Naive thymus-derived CD4-positive, alpha-beta T cell (primary cell): Measurements from ENCODE around the gene F7. TPM values are rescaled to one million over a fixed set of nuclear protein-coding genes. Genes with fewer than 3 reads are reported as not detected.

Source experiments
- ATAC-seq: fragments of 150-1000 bp; cut with Tn5 transposase; 2 replicates; pipeline ENCODE4 v1.10.0; 2021; ENCODE audit warnings: mild to moderate bottlenecking, moderate library complexity
- CTCF ChIA-PET: fragments of 350-600 bp; sonication (Branson Sonifier 250); formaldehyde crosslinking; loops from one replicate; lab custom pipeline; 2021; ENCODE audit warnings: antibody characterized with exemption; lab: Charles Lee
- POLR2A ChIA-PET: fragments of 350-600 bp; sonication (Branson Sonifier 250); formaldehyde crosslinking; loops from one replicate; lab custom pipeline; 2021; ENCODE audit warnings: antibody characterized with exemption, inconsistent platforms; lab: Charles Lee
- DNase-seq, 9 donors: peaks; one replicate each; pipeline versions ENCODE4 v3.0.0 to v3.0.0-alpha.2; 2020 to 2022; ENCODE audit warnings: mixed read lengths in 1 of 9
- H3K27ac ChIP-seq: one replicate; pipeline ENCODE4 v1.7.0; 2013; ENCODE audit warnings: mild to moderate bottlenecking, low read depth, low read length, moderate library complexity
- H3K27me3 ChIP-seq, 2 donors: one replicate each; pipeline ENCODE4 v1.7.0; 2013; ENCODE audit warnings: low read length in 2 of 2, mild to moderate bottlenecking in 2 of 2, moderate library complexity in 2 of 2; ENCODE audit not compliant: control insufficient read depth in 2 of 2, insufficient read depth in 2 of 2
- H3K36me3 ChIP-seq, 3 experiments: 1 replicate in 2 of 3; 2 replicates in 1 of 3; pipeline ENCODE4 v1.7.0; 2013; ENCODE audit warnings: low read length in 3 of 3, mild to moderate bottlenecking in 3 of 3, moderate library complexity in 1 of 3; ENCODE audit not compliant: insufficient read depth in 3 of 3, control insufficient read depth in 2 of 3
- H3K4me1 ChIP-seq, 2 donors: one replicate each; pipeline ENCODE4 v1.7.0; 2013; ENCODE audit warnings: low read length in 2 of 2, mild to moderate bottlenecking in 2 of 2, moderate library complexity in 1 of 2; ENCODE audit not compliant: control insufficient read depth in 2 of 2, insufficient read depth in 2 of 2
- H3K4me3 ChIP-seq: 2 replicates; pipeline ENCODE4 v1.7.0; 2013; ENCODE audit warnings: mild to moderate bottlenecking, low read length
- H3K9me3 ChIP-seq, 3 experiments: 1 replicate in 2 of 3; 2 replicates in 1 of 3; pipeline ENCODE4 v1.7.0; 2013; ENCODE audit warnings: low read length in 3 of 3; ENCODE audit not compliant: control insufficient read depth in 2 of 3
- H3K27ac Mint-ChIP-seq, 9 donors: one replicate each; pipeline ENCODE4 v1.8.0; 2020 to 2022; ENCODE audit warnings: mixed read lengths in 9 of 9, mild to moderate bottlenecking in 8 of 9, moderate library complexity in 5 of 9, inconsistent platforms in 2 of 9
- H3K27me3 Mint-ChIP-seq, 5 donors: one replicate each; pipeline ENCODE4 v1.8.0; 2021 to 2022; ENCODE audit warnings: mixed read lengths in 5 of 5, mild to moderate bottlenecking in 1 of 5
- H3K36me3 Mint-ChIP-seq, 5 donors: one replicate each; pipeline ENCODE4 v1.8.0; 2020 to 2022; ENCODE audit warnings: mixed read lengths in 5 of 5, mild to moderate bottlenecking in 3 of 5, inconsistent platforms in 1 of 5
- H3K4me1 Mint-ChIP-seq, 7 donors: one replicate each; pipeline ENCODE4 v1.8.0; 2020 to 2022; ENCODE audit warnings: mixed read lengths in 7 of 7, mild to moderate bottlenecking in 3 of 7, inconsistent platforms in 1 of 7
- H3K4me3 Mint-ChIP-seq, 10 donors: one replicate each; pipeline ENCODE4 v1.8.0; 2020 to 2022; ENCODE audit warnings: mild to moderate bottlenecking in 10 of 10, mixed read lengths in 10 of 10, moderate library complexity in 6 of 10, inconsistent platforms in 2 of 10
- H3K9me3 Mint-ChIP-seq, 11 donors: one replicate each; pipeline ENCODE4 v1.8.0; 2020 to 2022; ENCODE audit warnings: mixed read lengths in 11 of 11, mild to moderate bottlenecking in 4 of 11, inconsistent platforms in 1 of 11, moderate library complexity in 1 of 11
- intact Hi-C, 2 donors: fragments of 100-400 bp; cut with micrococcal nuclease; formaldehyde crosslinking; loops; one replicate each; pipeline ENCODE4 v1.15.1; 2023
- polyA plus RNA-seq, 2 donors: library from polyadenylated mRNA; unstranded; fragments of 300-500 nt; fragmentation: Illumina TruSeq; gene quantifications; one replicate each; pipeline ENCODE4 v1.2.3, GENCODE V29; 2021
- total RNA-seq, 6 experiments: library from RNA in 5 of 6; stranded (reverse) in 5 of 6; gene quantifications; 1 replicate in 5 of 6; 2 replicates in 1 of 6; pipeline ENCODE4 v1.2.3 and lab custom pipeline; 2021 to 2026

Gene F7
- total and polyA plus RNA-seq, 7 experiments from 2014 or later, result 0.40 TPM; not detected in 6

DNA sequence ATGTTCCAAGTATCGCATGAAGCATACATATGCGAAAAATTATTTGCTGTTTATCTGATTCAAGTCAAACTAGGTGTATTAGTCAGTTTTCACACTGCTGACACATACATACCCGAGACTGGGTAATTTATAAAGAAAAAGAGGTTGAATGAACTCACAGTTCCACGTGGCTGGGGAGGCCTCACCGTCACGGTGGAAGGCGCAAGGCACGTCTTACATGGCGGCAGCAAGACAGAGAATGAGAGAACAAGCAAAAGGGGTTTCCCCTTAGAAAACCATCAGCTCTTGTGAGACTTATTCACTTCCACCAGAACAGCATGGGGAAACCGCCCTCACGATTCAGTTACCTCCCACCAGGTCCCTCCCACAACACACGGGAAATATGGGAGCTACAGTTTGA is 39.9 kb downstream of the F7 start:
- Mint-ChIP-seq H3K4me3 (no peak overlapping the region), H3K27ac (no peak overlapping the region), H3K9me3 (no peaks in the 10 kb centered on the region), H3K36me3 (no peaks in the 10 kb centered on the region), H3K4me1 (no peaks in the 10 kb centered on the region), H3K27me3 (peaks cover 0 to 3% (median 0%) of the 10 kb centered on the region in 5 donors)
- no peak overlapping the region for H3K4me3 ChIP-seq
- H3K27ac ChIP-seq, result no peak overlapping the region
- H3K36me3 ChIP-seq, result no peaks in the 10 kb centered on the region
- H3K27me3 ChIP-seq, result no peaks in the 10 kb centered on the region
- H3K4me1 ChIP-seq, result no peaks in the 10 kb centered on the region
- H3K9me3 ChIP-seq, result no peaks in the 10 kb centered on the region
- intact Hi-C loops, result no loop called here
- ATAC-seq (no peak), DNase-seq (no peak)
- ChIA-PET POLR2A (no interaction called here), CTCF (no interaction called here)

DNA sequence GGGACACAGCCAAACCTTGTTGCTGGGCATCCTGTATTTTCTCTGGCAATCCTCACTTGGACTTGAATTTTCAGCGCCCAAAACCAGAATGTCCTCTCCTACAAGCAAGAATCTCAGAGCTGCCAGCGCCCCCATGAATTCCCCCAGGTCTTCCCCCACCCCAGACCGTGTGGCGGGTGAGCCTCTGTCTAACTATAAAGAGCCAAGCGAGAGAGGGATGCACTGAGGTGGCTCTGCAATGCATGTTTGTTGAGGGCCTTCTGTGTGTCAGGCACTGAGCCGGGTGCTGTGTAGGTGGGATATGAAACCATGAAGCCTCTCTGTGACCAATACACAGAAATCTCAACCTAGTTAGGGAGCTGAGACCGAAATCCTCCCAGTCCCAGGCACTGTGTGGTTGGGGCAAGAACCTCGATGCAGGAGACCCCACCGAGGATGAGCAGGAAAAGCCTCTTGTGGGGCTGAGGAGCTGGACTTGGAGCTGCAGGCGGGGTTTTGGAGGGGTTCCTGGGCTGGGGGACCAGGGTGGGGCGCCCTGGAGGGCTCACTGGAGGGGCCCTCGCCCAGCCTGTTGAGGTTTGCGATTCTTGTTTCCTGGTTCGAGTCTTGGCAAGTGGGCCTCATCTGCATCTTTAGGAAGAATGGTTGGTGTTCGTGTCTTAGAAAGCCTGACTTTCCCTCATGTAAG is 40.5 kb downstream of the F7 start:
- Mint-ChIP-seq H3K9me3 (peaks cover 0 to under 1% (median 0%) of the 10 kb centered on the region in 11 donors), H3K27ac (no peak overlapping the region), H3K36me3 (no peaks in the 10 kb centered on the region), H3K4me3 (no peak overlapping the region), H3K27me3 (peaks cover 0 to 6% (median under 1%) of the 10 kb centered on the region in 5 donors), H3K4me1 (peaks cover 0 to 1% (median under 1%) of the 10 kb centered on the region in 7 donors)
- intact Hi-C loops, result no loop called here
- ChIA-PET CTCF (interaction anchor here (0.6 kb wide), 1 partner anchor 534 kb away, joined by 3 read pairs; no protein-coding TSS in a partner anchor), POLR2A (interaction anchor here (0.6 kb wide), 1 partner anchor 9 kb away, joined by 3 read pairs; no protein-coding TSS in a partner anchor)
- ATAC-seq (no peak), DNase-seq (no peak)
- no peak overlapping the region for H3K4me3 ChIP-seq
- H3K27ac ChIP-seq, result no peak overlapping the region
- no peaks in the 10 kb centered on the region for H3K36me3 ChIP-seq
- H3K4me1 ChIP-seq, result no peaks in the 10 kb centered on the region
- H3K9me3 ChIP-seq, result no peaks in the 10 kb centered on the region
- no peaks in the 10 kb centered on the region for H3K27me3 ChIP-seq

GRCh38 chr13:113146750-113147149 is 41.2 kb downstream of the F7 start:
- DNase-seq (no peak), ATAC-seq (no peak)
- Histone ChIP-seq H3K27me3 (no peaks in the 10 kb centered on the region), H3K4me3 (no peak overlapping the region), H3K9me3 (no peaks in the 10 kb centered on the region), H3K27ac (no peak overlapping the region), H3K36me3 (no peaks in the 10 kb centered on the region), H3K4me1 (no peaks in the 10 kb centered on the region)
- ChIA-PET CTCF (interaction anchor here (0.6 kb wide), 1 partner anchor 535 kb away, joined by 3 read pairs; no protein-coding TSS in a partner anchor), POLR2A (interaction anchor here (0.6 kb wide), 1 partner anchor 9 kb away, joined by 3 read pairs; no protein-coding TSS in a partner anchor)
- Mint-ChIP-seq H3K36me3 (no peaks in the 10 kb centered on the region), H3K4me3 (no peak overlapping the region), H3K4me1 (peaks cover 0 to 7% (median 2%) of the 10 kb centered on the region in 7 donors), H3K9me3 (peaks cover 0 to 2% (median 0%) of the 10 kb centered on the region in 11 donors), H3K27ac (no peak overlapping the region), H3K27me3 (peaks cover 0 to 12% (median 6%) of the 10 kb centered on the region in 5 donors)
- intact Hi-C loops, result no loop called here

DNA sequence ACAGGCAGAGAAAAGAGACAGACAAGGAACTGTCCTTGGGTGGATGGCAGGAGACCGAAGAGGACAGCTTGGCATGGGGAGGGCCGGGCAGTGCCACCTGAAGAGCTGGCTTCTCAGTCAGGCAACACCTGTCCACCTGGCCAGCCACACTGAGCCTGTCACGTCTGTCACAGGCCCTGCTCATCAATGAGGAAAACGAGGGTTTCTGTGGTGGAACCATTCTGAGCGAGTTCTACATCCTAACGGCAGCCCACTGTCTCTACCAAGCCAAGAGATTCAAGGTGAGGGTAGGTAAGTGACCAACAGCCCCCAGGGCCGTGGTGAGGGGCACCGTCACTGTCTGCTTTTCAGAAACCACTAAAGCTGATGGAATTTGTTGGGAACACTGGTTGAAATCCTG is 41.6 kb downstream of the F7 start:
- Mint-ChIP-seq H3K27me3 (peaks cover 0 to 14% (median 7%) of the 10 kb centered on the region in 5 donors), H3K36me3 (no peaks in the 10 kb centered on the region), H3K4me1 (peaks cover 1 to 10% (median 5%) of the 10 kb centered on the region in 7 donors), H3K4me3 (no peak overlapping the region), H3K9me3 (peaks cover 0 to 2% (median 0%) of the 10 kb centered on the region in 11 donors), H3K27ac (no peak overlapping the region)
- H3K27ac ChIP-seq, result no peak overlapping the region
- ATAC-seq (no peak), DNase-seq (no peak)
- CTCF ChIA-PET, result no interaction called here
- no peaks in the 10 kb centered on the region for H3K27me3 ChIP-seq
- H3K4me1 ChIP-seq, result peaks cover 3% of the 10 kb centered on the region in 2 donors
- H3K36me3 ChIP-seq, result no peaks in the 10 kb centered on the region
- no peak overlapping the region for H3K4me3 ChIP-seq
- POLR2A ChIA-PET, result no interaction called here
- intact Hi-C loops, result no loop called here
- no peaks in the 10 kb centered on the region for H3K9me3 ChIP-seq

- no peaks in the 10 kb centered on the region for H3K36me3 ChIP-seq
- no peak for DNase-seq
- no peaks in the 10 kb centered on the region for H3K27me3 ChIP-seq
- POLR2A ChIA-PET, result no interaction called here
- no peak for ATAC-seq
- peaks cover 0 to 4% (median 0%) of the 10 kb centered on the region in 5 donors for H3K36me3 Mint-ChIP-seq
- H3K9me3 ChIP-seq, result no peaks in the 10 kb centered on the region
- peaks cover 0 to 17% (median 7%) of the 10 kb centered on the region in 5 donors for H3K27me3 Mint-ChIP-seq
- H3K27ac ChIP-seq, result no peak overlapping the region
- peaks cover 9 to 18% (median 12%) of the 10 kb centered on the region in 7 donors for H3K4me1 Mint-ChIP-seq
- no peak overlapping the region for H3K4me3 Mint-ChIP-seq
- peaks cover 15% of the 10 kb centered on the region in 2 donors for H3K4me1 ChIP-seq
- no peak overlapping the region for H3K27ac Mint-ChIP-seq
- peaks cover 0 to 8% (median 0%) of the 10 kb centered on the region in 11 donors for H3K9me3 Mint-ChIP-seq
- H3K4me3 ChIP-seq, result no peak overlapping the region
- CTCF ChIA-PET, result no interaction called here
- intact Hi-C loops, result no loop called here
Observed at GRCh38 chr13:113148407-113148806, 42.8 kb downstream of the F7 start.

- H3K4me1 ChIP-seq, result peaks cover 15 to 16% of the 10 kb centered on the region in 2 donors
- no peak for ATAC-seq
- CTCF ChIA-PET, result no interaction called here
- H3K9me3 Mint-ChIP-seq, result peaks cover 0 to 11% (median 0%) of the 10 kb centered on the region in 11 donors
- peaks cover 0 to 6% (median 0%) of the 10 kb centered on the region in 5 donors for H3K36me3 Mint-ChIP-seq
- H3K27ac ChIP-seq, result no peak overlapping the region
- no peaks in the 10 kb centered on the region for H3K27me3 ChIP-seq
- peaks cover 9 to 18% (median 15%) of the 10 kb centered on the region in 7 donors for H3K4me1 Mint-ChIP-seq
- DNase-seq, result no peak
- peaks cover 0 to 17% (median 7%) of the 10 kb centered on the region in 5 donors for H3K27me3 Mint-ChIP-seq
- POLR2A ChIA-PET, result no interaction called here
- no peak overlapping the region for H3K4me3 ChIP-seq
- intact Hi-C loops, result no loop called here
- H3K9me3 ChIP-seq, result no peaks in the 10 kb centered on the region
- H3K27ac Mint-ChIP-seq, result no peak overlapping the region
- H3K4me3 Mint-ChIP-seq, result no peak overlapping the region
- H3K36me3 ChIP-seq, result no peaks in the 10 kb centered on the region
Observed at GRCh38 chr13:113148940-113149503, 43.4 kb downstream of the F7 start.
